Uterus (tissue), 2 donors: Measurements from ENCODE around the gene ALG12.
A peak's percentile ranks its signal among the peaks of the same experiment; 100 is the strongest.

Experiments used
- POLR2A ChIP-seq, 2 donors: fragments of 450-650 bp; IDR thresholded peaks; one replicate each; pipeline ENCODE4 v1.6.1; 2016; ENCODE audit warnings: antibody characterized with exemption in 2 of 2, mild to moderate bottlenecking in 1 of 2, moderate library complexity in 1 of 2
- TF ChIP-seq, protein P1 (sequence below), 4 experiments: fragments of 200-600 bp in 2 of 4; fragments of 450-650 bp in 2 of 4; sonication (generic) in 2 of 4; IDR thresholded peaks; one replicate each; pipeline ENCODE4 v1.5.1; 2016 to 2019; ENCODE audit warnings: antibody characterized with exemption in 4 of 4, mild to moderate bottlenecking in 2 of 4, moderate library complexity in 1 of 4

DNA sequence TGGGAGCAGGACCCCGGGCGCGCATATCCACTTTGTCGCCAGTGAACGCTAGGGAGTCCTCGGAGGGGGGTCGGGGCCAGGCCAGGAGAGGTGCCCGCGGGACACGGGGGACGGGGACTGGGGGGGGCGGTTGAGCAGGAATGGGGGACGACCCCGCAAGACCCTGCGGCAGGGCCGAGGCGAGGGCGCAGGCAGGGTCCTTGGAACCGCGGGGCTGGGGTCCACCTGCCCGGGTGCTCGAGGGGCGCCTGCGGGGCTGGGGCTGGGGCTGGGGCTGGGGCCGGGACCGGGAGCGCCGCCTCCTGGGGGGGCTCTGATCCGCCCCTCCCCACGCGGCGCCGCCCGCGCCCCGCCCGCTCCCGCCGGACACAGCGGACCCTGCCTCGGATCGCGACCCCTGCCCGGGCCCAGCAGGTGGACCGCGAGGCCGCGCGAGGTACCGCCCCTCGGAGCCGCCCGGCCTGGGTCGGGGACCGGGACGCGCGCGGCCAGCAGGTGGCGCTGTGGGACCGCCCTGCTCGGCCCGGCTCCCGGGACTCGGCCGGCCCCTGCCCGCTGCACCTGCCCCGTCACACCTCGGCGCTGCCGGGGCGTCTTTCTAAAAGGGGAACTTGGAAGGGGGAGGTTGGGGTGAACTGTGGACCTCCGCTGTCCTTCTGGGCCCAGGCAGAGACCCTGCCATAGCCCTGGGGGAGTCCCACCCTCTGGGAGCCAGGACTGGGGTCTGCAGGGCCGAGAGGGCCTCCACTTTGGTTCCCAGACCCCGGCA, 11.2 kb upstream of the ALG12 start:
- TF ChIP-seq, protein P1, sequence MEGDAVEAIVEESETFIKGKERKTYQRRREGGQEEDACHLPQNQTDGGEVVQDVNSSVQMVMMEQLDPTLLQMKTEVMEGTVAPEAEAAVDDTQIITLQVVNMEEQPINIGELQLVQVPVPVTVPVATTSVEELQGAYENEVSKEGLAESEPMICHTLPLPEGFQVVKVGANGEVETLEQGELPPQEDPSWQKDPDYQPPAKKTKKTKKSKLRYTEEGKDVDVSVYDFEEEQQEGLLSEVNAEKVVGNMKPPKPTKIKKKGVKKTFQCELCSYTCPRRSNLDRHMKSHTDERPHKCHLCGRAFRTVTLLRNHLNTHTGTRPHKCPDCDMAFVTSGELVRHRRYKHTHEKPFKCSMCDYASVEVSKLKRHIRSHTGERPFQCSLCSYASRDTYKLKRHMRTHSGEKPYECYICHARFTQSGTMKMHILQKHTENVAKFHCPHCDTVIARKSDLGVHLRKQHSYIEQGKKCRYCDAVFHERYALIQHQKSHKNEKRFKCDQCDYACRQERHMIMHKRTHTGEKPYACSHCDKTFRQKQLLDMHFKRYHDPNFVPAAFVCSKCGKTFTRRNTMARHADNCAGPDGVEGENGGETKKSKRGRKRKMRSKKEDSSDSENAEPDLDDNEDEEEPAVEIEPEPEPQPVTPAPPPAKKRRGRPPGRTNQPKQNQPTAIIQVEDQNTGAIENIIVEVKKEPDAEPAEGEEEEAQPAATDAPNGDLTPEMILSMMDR (IDR thresholded peaks at IDR 0.05), result peak; percentile 62 to 99 (median 97)
- peak in 1 of 2 donors; percentile 33 for TF ChIP-seq POLR2A (IDR thresholded peaks at IDR 0.05)
